ENCODE data around the gene PCDHB9.
"Not testable (repeated sequence)": the region's sequence is repeated elsewhere in the genome, so short reads cannot be mapped to it uniquely, and the experiment has no call there.

DNA sequence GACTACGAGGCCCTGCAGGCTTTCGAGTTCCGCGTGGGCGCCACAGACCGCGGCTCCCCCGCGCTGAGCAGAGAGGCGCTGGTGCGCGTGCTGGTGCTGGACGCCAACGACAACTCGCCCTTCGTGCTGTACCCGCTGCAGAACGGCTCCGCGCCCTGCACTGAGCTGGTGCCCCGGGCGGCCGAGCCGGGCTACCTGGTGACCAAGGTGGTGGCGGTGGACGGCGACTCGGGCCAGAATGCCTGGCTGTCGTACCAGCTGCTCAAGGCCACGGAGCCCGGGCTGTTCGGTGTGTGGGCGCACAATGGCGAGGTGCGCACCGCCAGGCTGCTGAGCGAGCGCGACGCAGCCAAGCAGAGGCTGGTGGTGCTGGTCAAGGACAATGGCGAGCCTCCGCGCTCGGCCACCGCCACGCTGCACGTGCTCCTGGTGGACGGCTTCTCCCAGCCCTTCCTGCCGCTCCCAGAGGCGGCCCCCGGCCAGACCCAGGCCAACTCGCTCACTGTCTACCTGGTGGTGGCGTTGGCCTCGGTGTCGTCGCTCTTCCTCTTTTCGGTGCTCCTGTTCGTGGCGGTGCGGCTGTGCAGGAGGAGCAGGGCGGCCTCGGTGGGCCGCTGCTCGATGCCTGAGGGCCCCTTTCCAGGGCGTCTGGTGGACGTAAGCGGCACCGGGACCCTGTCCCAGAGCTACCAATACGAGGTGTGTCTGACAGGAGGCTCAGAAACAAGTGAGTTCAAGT lies 2.7 kb upstream of the PCDHB9 start:
- TF ChIP-seq POLR2A (IDR thresholded peaks at IDR 0.05): not testable (repeated sequence)
- TF ChIP-seq, protein P1, sequence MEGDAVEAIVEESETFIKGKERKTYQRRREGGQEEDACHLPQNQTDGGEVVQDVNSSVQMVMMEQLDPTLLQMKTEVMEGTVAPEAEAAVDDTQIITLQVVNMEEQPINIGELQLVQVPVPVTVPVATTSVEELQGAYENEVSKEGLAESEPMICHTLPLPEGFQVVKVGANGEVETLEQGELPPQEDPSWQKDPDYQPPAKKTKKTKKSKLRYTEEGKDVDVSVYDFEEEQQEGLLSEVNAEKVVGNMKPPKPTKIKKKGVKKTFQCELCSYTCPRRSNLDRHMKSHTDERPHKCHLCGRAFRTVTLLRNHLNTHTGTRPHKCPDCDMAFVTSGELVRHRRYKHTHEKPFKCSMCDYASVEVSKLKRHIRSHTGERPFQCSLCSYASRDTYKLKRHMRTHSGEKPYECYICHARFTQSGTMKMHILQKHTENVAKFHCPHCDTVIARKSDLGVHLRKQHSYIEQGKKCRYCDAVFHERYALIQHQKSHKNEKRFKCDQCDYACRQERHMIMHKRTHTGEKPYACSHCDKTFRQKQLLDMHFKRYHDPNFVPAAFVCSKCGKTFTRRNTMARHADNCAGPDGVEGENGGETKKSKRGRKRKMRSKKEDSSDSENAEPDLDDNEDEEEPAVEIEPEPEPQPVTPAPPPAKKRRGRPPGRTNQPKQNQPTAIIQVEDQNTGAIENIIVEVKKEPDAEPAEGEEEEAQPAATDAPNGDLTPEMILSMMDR (IDR thresholded peaks at IDR 0.05): not testable (repeated sequence)
